ENCODE data around the gene KCNV2.
"Not testable (repeated sequence)": the region's sequence is repeated elsewhere in the genome, so short reads cannot be mapped to it uniquely, and the experiment has no call there.

The KCNV2 gene

GRCh38 chr9:2697492-2697891 lies 19.8 kb upstream of the KCNV2 start:
- H3K4me3 ChIP-seq (replicated peaks in 1 of 2; ENCODE audit: low read depth in 2 of 2, low read length in 2 of 2) = no peak overlapping the region
- no peak for DNase-seq (ENCODE audit: low read depth in 2 of 2)
- no peak for TF ChIP-seq CTCF (IDR thresholded peaks at IDR 0.05; ENCODE audit: low read depth, low read length)

- DNase-seq (ENCODE audit: low read depth in 2 of 2) = no peak
- no peak overlapping the region for H3K4me3 ChIP-seq (replicated peaks in 1 of 2; ENCODE audit: low read depth in 2 of 2, low read length in 2 of 2)
- TF ChIP-seq CTCF (IDR thresholded peaks at IDR 0.05; ENCODE audit: low read depth, low read length) = no peak
Measured at GRCh38 chr9:2700398-2700797, 16.9 kb upstream of the KCNV2 start.

- DNase-seq (ENCODE audit: low read depth in 2 of 2) = no peak
- no peak overlapping the region for H3K4me3 ChIP-seq (replicated peaks in 1 of 2; ENCODE audit: low read depth in 2 of 2, low read length in 2 of 2)
- no peak for TF ChIP-seq CTCF (IDR thresholded peaks at IDR 0.05; ENCODE audit: low read depth, low read length)
Measured at GRCh38 chr9:2700909-2701550, 16.3 kb upstream of the KCNV2 start.

- no peak overlapping the region for H3K4me3 ChIP-seq (replicated peaks in 1 of 2; ENCODE audit: low read depth in 2 of 2, low read length in 2 of 2)
- no peak for DNase-seq (ENCODE audit: low read depth in 2 of 2)
- TF ChIP-seq CTCF (IDR thresholded peaks at IDR 0.05; ENCODE audit: low read depth, low read length) = no peak
Measured at GRCh38 chr9:2704504-2704903, 12.8 kb upstream of the KCNV2 start.

- H3K4me3 ChIP-seq (replicated peaks in 1 of 2; ENCODE audit: low read depth in 2 of 2, low read length in 2 of 2); DNase-seq (ENCODE audit: low read depth in 2 of 2): not testable (repeated sequence)
Measured at GRCh38 chr9:2707256-2707655, 10.1 kb upstream of the KCNV2 start.

GRCh38 chr9:2709645-2710101 lies 7.6 kb upstream of the KCNV2 start:
- no peak overlapping the region for H3K4me3 ChIP-seq (replicated peaks in 1 of 2; ENCODE audit: low read depth in 2 of 2, low read length in 2 of 2)
- no peak for TF ChIP-seq CTCF (IDR thresholded peaks at IDR 0.05; ENCODE audit: low read depth, low read length)
- DNase-seq (ENCODE audit: low read depth in 2 of 2) = peak in 1 of 2 donors; percentile 9

GRCh38 chr9:2711716-2712115 lies 5.6 kb upstream of the KCNV2 start:
- no peak for TF ChIP-seq CTCF (IDR thresholded peaks at IDR 0.05; ENCODE audit: low read depth, low read length)
- no peak overlapping the region for H3K4me3 ChIP-seq (replicated peaks in 1 of 2; ENCODE audit: low read depth in 2 of 2, low read length in 2 of 2)
- no peak for DNase-seq (ENCODE audit: low read depth in 2 of 2)
